D341Med (cell line): Measurements from ENCODE around the gene NBPF8.
A peak's percentile ranks its signal among the peaks of the same experiment; 100 is the strongest.
"Not testable (repeated sequence)": the region's sequence is repeated elsewhere in the genome, so short reads cannot be mapped to it uniquely, and the experiment has no call there.

Source experiments
- DNase-seq: peaks from one replicate; pipeline ENCODE4 v3.0.0; 2012; ENCODE audit warnings: low spot score

NBPF8 gene, protein sequence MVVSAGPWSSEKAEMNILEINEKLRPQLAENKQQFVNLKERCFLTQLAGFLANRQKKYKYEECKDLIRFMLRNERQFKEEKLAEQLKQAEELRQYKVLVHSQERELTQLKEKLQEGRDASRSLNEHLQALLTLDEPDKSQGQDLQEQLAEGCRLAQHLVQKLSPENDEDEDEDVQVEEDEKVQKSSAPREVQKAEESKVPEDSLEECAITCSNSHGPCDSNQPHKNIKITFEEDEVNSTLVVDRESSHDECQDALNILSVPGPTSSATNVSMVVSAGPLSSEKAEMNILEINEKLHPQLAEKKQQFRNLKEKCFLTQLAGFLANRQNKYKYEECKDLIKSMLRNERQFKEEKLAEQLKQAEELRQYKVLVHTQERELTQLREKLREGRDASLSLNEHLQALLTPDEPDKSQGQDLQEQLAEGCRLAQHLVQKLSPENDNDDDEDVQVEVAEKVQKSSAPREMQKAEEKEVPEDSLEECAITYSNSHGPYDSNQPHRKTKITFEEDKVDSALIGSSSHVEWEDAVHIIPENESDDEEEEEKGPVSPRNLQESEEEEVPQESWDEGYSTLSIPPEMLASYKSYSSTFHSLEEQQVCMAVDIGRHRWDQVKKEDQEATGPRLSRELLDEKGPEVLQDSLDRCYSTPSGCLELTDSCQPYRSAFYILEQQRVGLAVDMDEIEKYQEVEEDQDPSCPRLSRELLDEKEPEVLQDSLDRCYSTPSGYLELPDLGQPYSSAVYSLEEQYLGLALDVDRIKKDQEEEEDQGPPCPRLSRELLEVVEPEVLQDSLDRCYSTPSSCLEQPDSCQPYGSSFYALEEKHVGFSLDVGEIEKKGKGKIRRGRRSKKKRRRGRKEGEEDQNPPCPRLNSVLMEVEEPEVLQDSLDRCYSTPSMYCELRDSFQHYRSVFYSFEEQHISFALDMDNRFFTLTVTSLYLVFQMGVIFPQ

GRCh38 chr1:120414911-120415480 lies at the start of gene NBPF8:
TSS of gene NBPF8 (plus strand) at chr1:120415035. CDS start at chr1:120436523, 21,488 bp downstream.
- not testable (repeated sequence) for DNase-seq

DNA sequence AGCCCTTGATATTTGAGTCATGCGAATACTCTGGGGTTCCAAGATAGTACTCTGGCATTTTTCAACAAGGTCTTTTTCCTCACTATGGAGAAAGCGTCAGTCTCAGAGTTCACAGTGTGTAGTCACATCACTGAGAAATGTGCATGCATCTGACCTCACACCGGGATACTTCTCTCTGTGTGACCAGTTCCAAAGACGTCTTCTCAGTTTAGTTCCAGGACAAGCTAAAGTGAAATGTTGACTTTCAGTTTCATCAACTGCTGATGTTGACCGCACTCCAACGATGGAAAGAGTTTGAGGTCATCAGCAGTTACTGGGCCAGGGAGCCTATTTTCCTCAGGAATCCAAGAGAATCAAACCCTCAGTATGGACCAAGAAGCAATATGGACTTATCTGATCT lies 47.1 kb upstream of the NBPF8 start:
- not testable (repeated sequence) for DNase-seq

- not testable (repeated sequence) for DNase-seq
Observed at GRCh38 chr1:120386651-120387050, 28.2 kb upstream of the NBPF8 start.

DNA sequence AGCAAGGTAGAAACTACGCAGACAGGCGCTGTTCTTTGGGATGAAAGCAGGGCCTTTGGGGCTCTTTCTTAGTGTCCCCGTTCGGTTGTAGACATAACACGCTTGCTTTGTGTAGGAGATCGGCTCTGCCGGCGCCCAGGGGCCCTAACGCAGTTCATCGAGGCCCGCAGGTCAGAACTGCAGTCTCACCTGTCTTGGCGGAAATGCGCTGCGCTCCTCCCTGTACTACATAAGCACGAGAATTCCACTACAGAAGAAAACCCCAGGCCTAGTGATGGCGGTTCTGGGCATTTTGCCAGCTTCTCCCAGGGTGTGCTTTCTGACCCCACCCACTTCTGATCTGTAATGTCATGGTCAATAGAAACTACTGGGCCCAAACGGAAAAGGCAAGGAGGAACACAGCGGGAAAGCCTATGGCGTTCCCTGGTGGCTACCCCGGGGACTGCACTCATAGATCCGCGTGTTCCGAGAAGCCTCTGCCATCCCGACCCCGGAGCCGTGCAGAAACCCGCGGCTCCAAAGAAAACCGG lies 26.2 kb upstream of the NBPF8 start:
- not testable (repeated sequence) for DNase-seq

DNA sequence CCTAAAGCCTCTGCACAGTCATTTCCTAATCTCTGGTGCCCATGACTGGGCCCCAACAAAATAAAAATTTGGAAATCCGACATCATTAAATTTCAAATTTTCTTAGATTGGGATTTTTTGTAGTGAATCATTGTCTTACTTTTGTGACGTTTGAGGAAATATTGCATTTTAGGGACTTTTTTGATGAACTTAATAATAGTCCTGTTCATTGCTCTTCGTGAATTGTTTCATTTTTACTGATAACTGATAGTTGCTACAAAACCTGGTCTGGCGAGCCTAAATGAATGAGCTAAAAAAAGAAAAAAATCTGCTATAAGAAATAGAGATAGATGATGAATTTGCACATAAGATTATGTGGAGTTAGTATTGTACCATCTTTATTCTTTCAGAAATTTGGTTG lies 23.5 kb upstream of the NBPF8 start:
- not testable (repeated sequence) for DNase-seq

- peak; percentile 1 for DNase-seq
Observed at GRCh38 chr1:120393316-120394232, 21.3 kb upstream of the NBPF8 start.

GRCh38 chr1:120405348-120405747 lies 9.5 kb upstream of the NBPF8 start:
- DNase-seq, result not testable (repeated sequence)

DNA sequence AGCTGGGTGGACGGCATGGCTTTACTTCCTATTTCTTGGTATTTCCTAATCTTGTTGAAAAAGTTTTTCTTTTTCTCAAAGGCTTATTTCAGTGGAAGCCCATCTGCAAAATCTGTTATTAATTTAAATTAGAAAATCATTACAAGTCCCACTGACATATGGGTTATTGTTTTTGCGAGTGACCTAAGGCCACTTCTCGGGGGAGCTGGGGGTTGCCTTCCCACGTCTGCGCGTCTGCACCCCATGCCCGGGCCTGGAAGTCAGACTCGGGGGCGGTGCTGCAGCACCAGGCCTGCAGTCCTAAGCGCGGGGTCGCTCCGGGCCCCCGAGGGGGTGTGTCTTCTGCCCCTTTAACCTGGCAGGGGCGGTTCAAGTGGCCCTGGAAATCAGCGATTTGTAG lies 384 bp upstream of the NBPF8 start:
- not testable (repeated sequence) for DNase-seq

DNA sequence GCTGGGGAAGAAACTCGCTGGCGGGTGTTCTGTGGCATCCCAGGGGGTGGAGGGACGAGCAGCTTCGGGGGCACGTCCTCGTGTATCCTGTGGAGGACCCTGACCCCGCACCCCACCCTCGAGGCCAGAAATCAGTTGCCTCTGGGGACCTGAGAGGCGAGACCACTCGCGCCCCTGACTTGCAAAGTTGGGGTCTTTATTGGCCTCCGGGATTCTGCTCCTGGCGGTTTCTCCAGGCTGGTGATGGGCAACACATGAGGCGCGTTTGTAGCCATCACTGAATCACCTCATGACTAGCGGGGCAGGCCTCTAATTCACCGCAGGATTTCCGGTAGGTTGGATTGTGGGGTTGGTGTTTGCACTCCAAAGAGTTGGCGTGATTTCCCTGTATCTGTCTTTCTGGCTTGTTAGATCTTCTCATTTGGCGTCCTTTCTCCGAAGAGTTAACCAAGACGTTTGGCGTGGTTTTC lies 692 bp downstream of the NBPF8 start:
- DNase-seq, result not testable (repeated sequence)

DNA sequence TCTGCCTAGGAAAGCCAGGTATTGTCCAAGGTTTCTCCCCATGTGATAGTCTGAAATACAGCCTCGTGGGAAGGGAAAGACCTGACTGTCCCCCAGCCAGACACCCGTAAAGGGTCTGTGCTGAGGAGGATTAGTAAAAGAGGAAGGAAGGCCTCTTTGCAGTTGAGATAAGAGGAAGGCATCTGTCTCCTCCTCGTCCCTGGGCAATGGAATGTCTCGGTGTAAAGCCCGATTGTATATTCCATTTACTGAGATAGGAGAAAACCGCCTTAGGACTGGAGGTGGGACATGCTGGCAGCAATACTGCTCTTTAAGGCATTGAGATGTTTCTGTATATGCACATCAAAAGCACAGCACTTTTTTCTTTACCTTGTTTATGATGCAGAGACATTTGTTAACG lies 10.2 kb downstream of the NBPF8 start:
- DNase-seq, result not testable (repeated sequence)

DNA sequence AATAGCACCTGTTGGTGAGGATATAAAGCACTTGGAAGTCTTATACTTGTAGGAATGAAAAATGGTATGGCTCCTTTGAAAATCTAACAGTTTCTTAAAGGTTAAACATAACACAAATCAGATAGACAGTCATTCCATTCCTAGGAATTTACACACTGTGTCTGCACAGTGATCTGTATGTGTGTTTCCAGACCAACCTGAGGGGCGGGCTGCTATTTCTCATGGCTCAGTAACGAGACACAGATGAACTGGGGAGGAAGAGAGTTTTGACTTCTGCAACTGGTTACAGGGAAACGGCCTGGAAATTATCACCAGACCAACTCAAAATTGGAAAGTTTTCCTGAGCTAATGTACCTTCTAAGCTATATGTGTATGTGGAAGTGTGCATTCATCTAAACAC lies 16.8 kb downstream of the NBPF8 start:
- DNase-seq, result not testable (repeated sequence)

DNA sequence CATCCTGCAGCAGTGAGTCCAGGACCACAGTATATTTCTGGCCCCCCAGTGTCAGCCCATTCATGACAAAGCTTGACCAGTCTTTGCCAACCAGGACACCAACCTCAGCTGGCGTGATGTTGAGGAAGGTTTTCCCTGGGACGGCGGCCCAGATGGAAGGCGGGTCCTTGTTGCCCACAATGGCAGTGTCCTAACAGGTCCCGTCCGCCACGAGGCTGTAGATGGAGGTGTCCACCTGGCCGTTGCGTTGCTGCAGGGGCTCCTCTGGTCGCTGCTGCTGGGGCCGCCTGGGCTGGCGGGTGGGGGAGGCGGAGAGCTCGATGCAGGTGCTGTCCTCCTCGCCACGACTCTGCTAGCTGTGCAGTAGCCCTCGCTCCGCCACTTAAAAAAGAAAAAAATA lies 19.0 kb downstream of the NBPF8 start:
- not testable (repeated sequence) for DNase-seq

- DNase-seq, result not testable (repeated sequence)
Observed at GRCh38 chr1:120449124-120449523, 34.3 kb downstream of the NBPF8 start.
